NCI-H1105 treated with DMSO at 0.1 percent for 48 hours (cell line): ENCODE results near the gene WASF2.

ENCODE experiments used
- DNase-seq: peaks from one replicate; lab custom pipeline; 2025; lab: John Stamatoyannopoulos, UW

Gene WASF2

DNA sequence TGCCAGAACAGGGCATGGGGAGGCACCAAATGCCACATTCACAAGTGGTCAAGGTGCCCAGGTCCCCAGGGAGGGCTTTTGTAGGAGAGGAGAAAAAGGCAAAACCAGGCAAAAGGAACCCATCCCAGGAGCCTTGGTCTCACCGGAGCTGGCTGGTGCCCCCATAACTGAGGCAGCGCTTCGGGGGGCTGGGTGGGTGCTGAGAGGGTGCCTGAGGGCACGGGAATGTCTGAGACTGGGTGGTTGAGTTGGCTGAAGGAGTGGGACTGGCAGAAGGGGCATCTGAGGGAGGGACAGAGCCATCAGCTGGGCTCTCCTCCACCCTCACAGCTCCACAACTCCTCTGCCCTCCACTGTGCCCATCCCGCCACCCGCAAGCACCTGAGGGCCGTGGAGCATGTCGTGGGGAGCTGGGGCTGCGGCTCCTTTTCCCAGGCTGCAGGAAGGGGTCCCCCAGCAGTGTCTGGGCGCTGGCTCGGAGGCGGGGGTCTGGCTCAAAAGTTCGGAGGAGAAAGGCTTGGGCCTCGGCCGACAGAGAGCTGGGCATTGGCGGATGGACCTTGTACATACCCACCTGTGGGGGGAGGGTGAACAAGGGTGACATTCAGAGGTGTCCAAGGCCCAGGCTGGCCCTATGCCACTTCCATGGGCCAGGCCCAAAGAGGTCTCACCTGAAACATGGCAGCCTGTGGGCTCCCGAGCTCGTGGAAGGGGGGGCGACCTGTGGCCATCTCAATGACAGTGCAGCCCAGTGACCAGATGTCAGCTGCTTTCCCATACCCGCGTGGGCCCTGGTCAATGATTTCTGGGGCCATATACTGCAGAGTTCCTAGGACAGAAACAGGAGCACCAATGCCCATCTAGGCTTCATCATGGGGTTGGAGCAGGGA lies 131.7 kb downstream of the WASF2 start:
- DNase-seq, result no peak

DNA sequence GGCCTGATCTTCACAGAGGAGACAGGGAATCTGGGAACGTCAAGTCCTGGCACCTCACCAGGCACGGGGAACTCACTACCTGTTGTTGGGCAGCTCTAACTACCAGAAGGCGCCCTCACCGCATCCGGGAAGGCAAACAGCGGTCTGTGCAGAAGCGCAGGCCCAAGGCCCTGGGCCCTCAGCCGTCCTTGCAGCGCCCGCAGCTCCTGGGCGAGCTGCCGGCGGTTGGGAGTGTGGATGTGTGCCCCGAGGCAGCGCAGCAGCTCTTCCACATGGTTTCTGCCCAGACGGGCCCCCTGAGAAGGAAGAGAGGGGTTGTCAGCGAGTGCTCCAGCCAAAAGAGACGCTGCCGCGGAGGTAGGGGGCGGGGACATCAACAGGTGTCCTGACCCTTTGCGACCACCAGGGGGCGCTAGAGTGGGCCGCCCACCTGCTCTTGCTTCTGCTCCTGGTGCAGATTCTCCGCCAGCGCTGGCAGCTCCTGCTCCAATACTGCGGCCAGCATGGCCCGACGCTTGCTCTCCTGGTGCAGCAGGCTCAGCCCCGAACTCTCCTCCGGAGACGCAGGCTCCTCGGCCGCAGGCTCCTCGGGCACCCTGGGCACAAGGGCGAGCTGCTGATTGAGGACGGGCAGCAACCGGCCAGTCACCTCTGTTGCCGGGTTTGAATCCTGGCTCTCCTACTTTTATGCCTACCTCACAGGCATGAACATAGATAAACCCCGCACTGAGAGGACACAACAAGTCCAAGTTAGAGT lies 132.5 kb downstream of the WASF2 start:
- peak; percentile 71 for DNase-seq

DNA sequence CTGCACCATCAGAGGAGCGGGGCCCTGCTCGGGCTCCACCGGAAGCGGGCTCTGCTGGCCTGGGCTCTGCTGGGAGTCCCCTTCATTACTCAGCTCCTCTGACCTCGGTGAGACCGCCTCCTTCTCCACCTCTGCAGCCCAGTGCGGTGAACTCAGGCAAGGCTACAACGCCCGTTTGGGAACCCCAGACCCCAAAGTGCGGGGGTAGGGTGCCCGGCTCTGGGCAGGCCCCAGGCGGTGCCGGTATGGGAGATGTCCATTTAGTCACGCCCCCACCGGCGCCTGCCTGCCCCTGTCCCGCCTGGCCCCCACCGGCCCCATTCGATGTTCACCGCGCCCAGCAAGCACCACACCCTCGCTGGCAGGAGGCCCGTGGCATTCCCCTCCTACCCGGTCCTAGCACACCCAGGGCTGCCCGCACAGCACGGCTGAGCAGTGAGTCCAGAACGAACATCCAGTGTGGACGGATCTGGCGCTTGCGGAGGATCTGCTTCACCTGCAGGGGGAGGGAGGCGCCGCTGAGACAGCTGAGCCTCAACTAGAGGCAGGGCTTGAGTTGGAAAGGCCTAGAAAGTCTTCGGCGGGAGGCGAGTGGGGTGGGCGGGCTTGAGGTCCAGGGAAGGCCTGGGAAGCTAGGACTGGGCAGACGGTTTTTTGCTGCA lies 133.2 kb downstream of the WASF2 start:
- no peak for DNase-seq

DNA sequence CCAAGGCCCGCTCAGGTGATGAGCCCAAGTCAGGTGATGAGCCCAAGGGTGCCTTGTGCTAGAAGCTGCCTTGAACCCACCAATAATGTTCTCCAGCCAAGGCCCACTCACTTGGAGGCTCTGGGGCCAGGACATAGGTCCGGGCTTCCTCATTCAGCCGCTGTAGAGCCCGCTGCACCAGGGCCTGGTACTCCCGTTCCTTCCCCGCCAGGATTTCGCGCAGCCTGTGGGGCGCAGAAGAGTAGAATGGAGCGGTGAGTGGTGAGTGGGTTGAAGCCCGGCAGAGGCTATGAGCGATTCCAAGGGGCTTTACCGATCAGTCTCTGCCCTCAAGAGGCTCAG lies 133.7 kb downstream of the WASF2 start:
- no peak for DNase-seq

DNA sequence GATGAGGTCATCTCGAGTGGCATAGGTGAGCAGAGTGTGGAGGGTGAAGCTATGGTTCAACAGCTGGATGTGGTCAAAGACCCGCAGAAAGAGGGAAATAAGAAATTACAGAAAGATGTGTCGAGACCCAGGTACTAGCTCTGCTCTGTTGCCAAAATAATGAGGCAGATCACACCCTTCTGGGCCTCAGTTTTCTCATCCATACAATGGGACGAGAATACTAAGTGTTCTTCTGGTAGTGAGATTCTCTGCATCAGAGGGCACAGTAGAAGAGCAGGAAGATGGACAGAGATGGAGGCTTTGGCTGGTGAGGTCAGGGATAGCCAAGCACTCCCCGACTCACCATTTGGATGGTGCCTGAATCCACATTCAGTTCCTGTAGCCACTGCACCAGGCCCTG lies 134.3 kb downstream of the WASF2 start:
- DNase-seq, result no peak
